ENCODE data around the gene CCDC70.

CCDC70 gene

DNA sequence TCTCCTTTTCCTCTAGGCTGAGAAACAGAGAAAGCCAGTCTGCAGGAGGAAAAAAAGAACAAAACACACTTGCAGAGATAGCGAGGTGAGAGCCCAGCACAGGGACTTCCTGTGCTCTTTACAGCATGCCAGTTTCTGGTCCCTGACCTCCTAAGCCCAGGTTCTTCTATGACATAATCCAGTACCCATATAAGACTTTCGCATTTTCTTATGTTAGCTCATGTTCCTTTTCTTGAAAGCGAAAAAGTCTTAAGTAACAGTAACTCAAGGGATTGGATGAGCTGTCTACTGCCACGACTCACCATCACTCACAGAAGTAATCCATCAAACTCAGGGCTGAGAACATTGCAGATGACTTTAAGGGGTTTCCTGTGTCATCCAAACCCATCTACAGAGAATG lies 17.4 kb downstream of the CCDC70 start:
- Histone ChIP-seq H3K4me3 (ENCODE audit: low read length) (no peak overlapping the region), H3K27me3 (ENCODE audit: control insufficient read depth, insufficient read depth, low read length) (no peaks in the 10 kb centered on the region), H3K36me3 (ENCODE audit: control insufficient read depth, insufficient read depth, low read length) (no peaks in the 10 kb centered on the region), H3K27ac (ENCODE audit: low read depth, low read length) (no peak overlapping the region), H3K9ac (ENCODE audit: low read length) (no peak overlapping the region), H3K4me1 (ENCODE audit: control insufficient read depth, insufficient read depth, low read length) (no peaks in the 10 kb centered on the region)

DNA sequence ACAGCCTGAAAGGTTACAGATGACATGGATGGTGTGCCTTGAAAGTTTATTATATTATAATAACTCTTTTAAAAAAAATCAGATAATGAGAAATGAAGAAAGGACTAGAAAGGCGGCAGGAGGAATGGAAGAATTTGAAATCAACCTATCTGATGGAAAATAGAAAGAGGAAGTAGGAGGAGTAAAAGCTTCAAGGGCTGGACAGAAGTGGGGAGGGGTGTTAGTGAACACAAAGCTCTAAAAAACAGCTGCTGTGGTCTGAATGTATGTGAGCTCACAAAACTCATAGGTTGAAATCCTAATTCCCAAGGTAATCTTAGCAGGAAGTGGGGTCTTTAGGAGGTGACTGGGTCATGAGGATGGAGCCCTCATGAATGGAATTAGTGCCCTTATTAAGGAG lies 19.5 kb downstream of the CCDC70 start:
- Histone ChIP-seq H3K9ac (ENCODE audit: low read length) (no peak overlapping the region), H3K27me3 (ENCODE audit: control insufficient read depth, insufficient read depth, low read length) (no peaks in the 10 kb centered on the region), H3K4me1 (ENCODE audit: control insufficient read depth, insufficient read depth, low read length) (no peaks in the 10 kb centered on the region), H3K4me3 (ENCODE audit: low read length) (no peak overlapping the region), H3K36me3 (ENCODE audit: control insufficient read depth, insufficient read depth, low read length) (no peaks in the 10 kb centered on the region), H3K27ac (ENCODE audit: low read depth, low read length) (no peak overlapping the region)

DNA sequence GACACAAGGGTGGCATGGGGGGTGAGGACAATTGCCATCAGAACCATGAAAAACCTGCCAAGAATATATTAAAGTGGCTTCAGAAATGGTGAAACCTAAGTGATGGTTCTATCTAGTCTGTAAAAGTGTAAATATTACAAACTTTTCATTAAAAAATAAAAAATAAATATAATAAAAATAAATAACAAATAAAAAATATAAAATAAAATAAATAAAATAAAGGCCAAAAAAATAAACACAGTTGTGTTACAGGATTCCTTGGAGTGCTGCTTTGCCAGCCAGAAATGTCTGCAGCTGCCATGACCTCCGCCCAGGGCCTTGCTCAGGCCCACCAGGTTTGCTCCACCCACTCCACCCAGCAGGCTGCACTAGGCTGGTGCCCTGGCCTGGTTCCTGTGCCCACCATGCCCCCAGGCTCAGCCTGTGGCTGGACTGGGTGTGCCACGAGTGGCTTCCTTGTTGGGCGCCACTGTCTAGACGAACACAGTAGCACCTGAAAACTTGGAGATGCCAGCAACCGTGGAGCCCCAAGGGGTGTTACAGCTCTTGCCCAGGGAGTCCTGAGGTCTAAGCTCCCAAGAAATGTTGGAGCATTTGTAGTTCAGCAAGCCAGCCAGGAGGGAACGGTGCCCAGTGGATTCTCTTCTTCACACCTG lies 20.9 kb downstream of the CCDC70 start:
- Histone ChIP-seq H3K4me3 (ENCODE audit: low read length) (no peak overlapping the region), H3K4me1 (ENCODE audit: control insufficient read depth, insufficient read depth, low read length) (no peaks in the 10 kb centered on the region), H3K9ac (ENCODE audit: low read length) (no peak overlapping the region), H3K27ac (ENCODE audit: low read depth, low read length) (no peak overlapping the region), H3K27me3 (ENCODE audit: control insufficient read depth, insufficient read depth, low read length) (no peaks in the 10 kb centered on the region), H3K36me3 (ENCODE audit: control insufficient read depth, insufficient read depth, low read length) (no peaks in the 10 kb centered on the region)

GRCh38 chr13:51883226-51883600 lies 21.4 kb downstream of the CCDC70 start:
- Histone ChIP-seq H3K4me1 (ENCODE audit: control insufficient read depth, insufficient read depth, low read length) (no peaks in the 10 kb centered on the region), H3K9ac (ENCODE audit: low read length) (no peak overlapping the region), H3K27ac (ENCODE audit: low read depth, low read length) (no peak overlapping the region), H3K36me3 (ENCODE audit: control insufficient read depth, insufficient read depth, low read length) (no peaks in the 10 kb centered on the region), H3K27me3 (ENCODE audit: control insufficient read depth, insufficient read depth, low read length) (no peaks in the 10 kb centered on the region), H3K4me3 (ENCODE audit: low read length) (no peak overlapping the region)

GRCh38 chr13:51885651-51886050 lies 23.9 kb downstream of the CCDC70 start:
- Histone ChIP-seq H3K27me3 (ENCODE audit: control insufficient read depth, insufficient read depth, low read length) (no peaks in the 10 kb centered on the region), H3K4me1 (ENCODE audit: control insufficient read depth, insufficient read depth, low read length) (no peaks in the 10 kb centered on the region), H3K9ac (ENCODE audit: low read length) (no peak overlapping the region)

DNA sequence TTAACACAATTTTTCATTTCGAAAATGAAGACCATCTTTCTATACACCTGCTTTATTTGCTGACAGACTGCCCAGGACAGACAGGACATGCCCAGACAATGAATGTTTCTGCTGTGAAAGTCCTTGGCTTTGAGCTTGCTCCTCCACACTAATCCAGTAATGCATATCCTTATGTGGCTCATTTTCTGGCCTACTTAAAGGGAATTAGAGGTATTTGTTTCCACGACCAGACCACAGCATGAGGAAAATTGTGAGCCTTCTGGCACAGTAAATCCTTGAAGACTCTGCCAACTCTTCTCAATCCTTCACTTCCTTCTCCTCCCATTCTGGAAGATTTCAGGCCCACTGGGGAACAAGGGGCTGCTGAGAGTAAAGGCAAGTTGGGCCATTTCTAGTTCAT lies 25.7 kb downstream of the CCDC70 start:
- Histone ChIP-seq H3K27ac (ENCODE audit: low read depth, low read length) (no peak overlapping the region), H3K9ac (ENCODE audit: low read length) (no peak overlapping the region)

More at GRCh38 chr13:51885651-51886050, 23.9 kb downstream of the CCDC70 start:
- H3K27ac ChIP-seq (ENCODE audit: low read depth, low read length) = no peak overlapping the region
- no peak overlapping the region for H3K4me3 ChIP-seq (ENCODE audit: low read length)
- H3K36me3 ChIP-seq (ENCODE audit: control insufficient read depth, insufficient read depth, low read length) = no peaks in the 10 kb centered on the region

DNA sequence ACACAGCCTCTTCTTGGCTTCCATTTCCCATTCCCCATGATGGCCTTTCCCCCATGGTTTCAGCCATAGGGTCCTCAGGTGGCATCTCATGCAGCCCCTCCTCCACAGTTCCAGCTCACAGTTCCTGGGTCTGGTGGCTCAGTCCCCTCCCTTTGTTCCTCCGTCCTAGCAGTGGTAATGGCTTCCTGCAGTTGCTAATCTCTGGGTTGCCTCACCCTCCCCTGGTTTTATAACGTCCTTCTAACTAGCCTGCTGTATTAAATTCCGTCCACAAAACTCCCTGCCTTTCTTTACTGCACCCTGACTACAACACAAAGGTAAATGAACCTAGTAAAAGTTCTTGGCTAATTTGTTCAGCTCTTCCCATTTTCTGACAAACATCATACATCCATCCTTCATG lies 30.9 kb downstream of the CCDC70 start:
- Histone ChIP-seq H3K4me3 (ENCODE audit: low read length) (no peak overlapping the region), H3K27ac (ENCODE audit: low read depth, low read length) (no peak overlapping the region), H3K27me3 (ENCODE audit: control insufficient read depth, insufficient read depth, low read length) (no peaks in the 10 kb centered on the region), H3K9ac (ENCODE audit: low read length) (no peak overlapping the region), H3K4me1 (ENCODE audit: control insufficient read depth, insufficient read depth, low read length) (no peaks in the 10 kb centered on the region), H3K36me3 (ENCODE audit: control insufficient read depth, insufficient read depth, low read length) (no peaks in the 10 kb centered on the region)

More for the DNA sequence above, 25.7 kb downstream of the CCDC70 start:
- H3K4me1 ChIP-seq (ENCODE audit: control insufficient read depth, insufficient read depth, low read length) = no peaks in the 10 kb centered on the region
- no peaks in the 10 kb centered on the region for H3K27me3 ChIP-seq (ENCODE audit: control insufficient read depth, insufficient read depth, low read length)
- H3K36me3 ChIP-seq (ENCODE audit: control insufficient read depth, insufficient read depth, low read length) = no peaks in the 10 kb centered on the region
- no peak overlapping the region for H3K4me3 ChIP-seq (ENCODE audit: low read length)

DNA sequence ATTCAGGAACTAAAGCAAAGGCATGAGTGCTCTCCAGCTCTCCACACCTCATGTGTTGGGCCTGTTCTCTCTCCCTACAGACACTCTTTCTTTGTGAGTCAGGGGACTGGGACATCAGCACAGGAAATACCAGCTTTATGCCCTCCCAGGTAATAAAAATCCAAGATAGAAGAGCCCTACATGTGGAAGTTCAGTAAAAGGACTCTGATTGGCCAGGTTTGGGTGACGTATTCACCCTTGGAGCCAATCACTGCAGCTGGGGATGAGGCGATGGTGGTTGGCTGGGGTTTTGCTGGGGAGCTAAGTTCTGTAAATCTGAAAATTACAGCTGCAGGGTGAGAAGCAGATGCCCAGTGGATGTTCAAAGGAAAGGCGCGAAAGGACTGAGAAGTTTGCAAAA lies 32.5 kb downstream of the CCDC70 start:
- H3K27me3 ChIP-seq (ENCODE audit: control insufficient read depth, insufficient read depth, low read length) = no peaks in the 10 kb centered on the region
- no peak overlapping the region for H3K4me3 ChIP-seq (ENCODE audit: low read length)
- no peak overlapping the region for H3K27ac ChIP-seq (ENCODE audit: low read depth, low read length)
- no peaks in the 10 kb centered on the region for H3K4me1 ChIP-seq (ENCODE audit: control insufficient read depth, insufficient read depth, low read length)
- no peak overlapping the region for H3K9ac ChIP-seq (ENCODE audit: low read length)
- no peaks in the 10 kb centered on the region for H3K36me3 ChIP-seq (ENCODE audit: control insufficient read depth, insufficient read depth, low read length)

GRCh38 chr13:51895906-51896888 lies 34.4 kb downstream of the CCDC70 start:
- no peaks in the 10 kb centered on the region for H3K36me3 ChIP-seq (ENCODE audit: control insufficient read depth, insufficient read depth, low read length)
- no peak overlapping the region for H3K9ac ChIP-seq (ENCODE audit: low read length)
- no peaks in the 10 kb centered on the region for H3K4me1 ChIP-seq (ENCODE audit: control insufficient read depth, insufficient read depth, low read length)
- H3K27ac ChIP-seq (ENCODE audit: low read depth, low read length) = no peak overlapping the region
- no peak overlapping the region for H3K4me3 ChIP-seq (ENCODE audit: low read length)
- H3K27me3 ChIP-seq (ENCODE audit: control insufficient read depth, insufficient read depth, low read length) = no peaks in the 10 kb centered on the region

DNA sequence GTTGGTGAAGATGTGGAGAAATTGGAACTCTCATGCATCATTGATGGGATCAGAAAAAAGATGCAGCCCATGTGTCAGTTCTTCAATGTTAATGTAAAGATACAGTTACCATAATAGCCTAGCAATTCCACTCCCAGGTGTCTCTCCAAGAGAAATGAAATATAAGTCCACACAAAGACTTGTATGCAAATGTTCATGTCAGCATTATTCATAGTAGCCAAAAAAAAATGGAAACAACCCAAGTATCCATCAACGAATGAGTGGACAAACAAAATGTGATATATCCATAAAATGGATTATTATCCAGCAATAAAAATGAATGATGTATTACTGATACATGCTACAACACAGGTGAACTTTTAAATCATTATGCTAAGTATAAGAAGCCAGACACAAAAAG lies 38.7 kb downstream of the CCDC70 start:
- Histone ChIP-seq H3K36me3 (ENCODE audit: control insufficient read depth, insufficient read depth, low read length) (no peaks in the 10 kb centered on the region), H3K4me1 (ENCODE audit: control insufficient read depth, insufficient read depth, low read length) (no peaks in the 10 kb centered on the region), H3K27ac (ENCODE audit: low read depth, low read length) (no peak overlapping the region)

DNA sequence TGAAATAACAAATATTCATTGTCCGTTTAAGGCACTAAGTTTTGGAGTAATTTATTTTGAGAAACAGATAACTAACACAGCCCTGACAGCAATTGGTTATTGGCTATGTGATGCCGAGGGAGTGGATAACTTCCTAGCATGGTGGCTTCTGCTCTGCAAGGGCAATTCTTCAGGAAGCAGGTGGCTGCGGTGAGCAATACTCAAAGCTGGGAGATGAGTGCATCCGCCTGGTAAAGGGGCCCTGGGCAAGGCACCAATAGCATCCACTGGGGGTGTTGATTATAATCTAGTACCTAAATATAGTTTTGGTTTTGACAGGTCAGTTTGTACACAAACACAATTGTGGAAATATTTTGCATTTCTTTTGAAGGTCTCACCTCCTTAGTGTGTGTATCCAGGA lies 41.0 kb downstream of the CCDC70 start:
- no peak overlapping the region for H3K4me3 ChIP-seq (ENCODE audit: low read length)
- no peak overlapping the region for H3K9ac ChIP-seq (ENCODE audit: low read length)
- H3K36me3 ChIP-seq (ENCODE audit: control insufficient read depth, insufficient read depth, low read length) = no peaks in the 10 kb centered on the region
- no peak overlapping the region for H3K27ac ChIP-seq (ENCODE audit: low read depth, low read length)
- H3K27me3 ChIP-seq (ENCODE audit: control insufficient read depth, insufficient read depth, low read length) = no peaks in the 10 kb centered on the region
- H3K4me1 ChIP-seq (ENCODE audit: control insufficient read depth, insufficient read depth, low read length) = no peaks in the 10 kb centered on the region

More for the DNA sequence above, 38.7 kb downstream of the CCDC70 start:
- Histone ChIP-seq H3K9ac (ENCODE audit: low read length) (no peak overlapping the region), H3K4me3 (ENCODE audit: low read length) (no peak overlapping the region), H3K27me3 (ENCODE audit: control insufficient read depth, insufficient read depth, low read length) (no peaks in the 10 kb centered on the region)

DNA sequence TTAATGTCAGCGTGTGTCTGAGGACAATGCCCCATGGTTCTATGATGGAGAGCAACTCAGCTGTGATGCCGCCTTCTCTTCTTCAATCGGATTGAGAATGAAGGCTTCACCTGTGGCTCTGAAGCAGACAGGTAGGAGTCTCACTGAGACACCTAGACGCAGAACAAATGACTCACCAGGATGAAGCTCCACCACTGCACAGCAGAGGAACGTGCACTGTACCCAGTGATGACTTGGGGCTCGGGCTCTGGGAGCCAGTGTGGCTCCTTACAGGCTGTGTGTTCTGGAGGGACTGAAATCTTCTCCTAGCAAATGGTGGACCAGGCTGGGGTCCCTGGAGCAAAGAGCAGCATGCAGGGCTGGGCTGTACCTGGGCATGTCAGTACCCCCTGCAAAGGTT lies 44.0 kb downstream of the CCDC70 start:
- Histone ChIP-seq H3K4me3 (ENCODE audit: low read length) (no peak overlapping the region), H3K4me1 (ENCODE audit: control insufficient read depth, insufficient read depth, low read length) (no peaks in the 10 kb centered on the region), H3K9ac (ENCODE audit: low read length) (no peak overlapping the region), H3K27ac (ENCODE audit: low read depth, low read length) (no peak overlapping the region), H3K36me3 (ENCODE audit: control insufficient read depth, insufficient read depth, low read length) (no peaks in the 10 kb centered on the region), H3K27me3 (ENCODE audit: control insufficient read depth, insufficient read depth, low read length) (no peaks in the 10 kb centered on the region)
